NCI-H748 (cell line): Measurements from ENCODE around the gene ADGRG3.

Experiments used
- DNase-seq: peaks from one replicate; lab custom pipeline; 2025; ENCODE audit not compliant: unreplicated experiment; lab: John Stamatoyannopoulos, UW

The ADGRG3 gene, protein sequence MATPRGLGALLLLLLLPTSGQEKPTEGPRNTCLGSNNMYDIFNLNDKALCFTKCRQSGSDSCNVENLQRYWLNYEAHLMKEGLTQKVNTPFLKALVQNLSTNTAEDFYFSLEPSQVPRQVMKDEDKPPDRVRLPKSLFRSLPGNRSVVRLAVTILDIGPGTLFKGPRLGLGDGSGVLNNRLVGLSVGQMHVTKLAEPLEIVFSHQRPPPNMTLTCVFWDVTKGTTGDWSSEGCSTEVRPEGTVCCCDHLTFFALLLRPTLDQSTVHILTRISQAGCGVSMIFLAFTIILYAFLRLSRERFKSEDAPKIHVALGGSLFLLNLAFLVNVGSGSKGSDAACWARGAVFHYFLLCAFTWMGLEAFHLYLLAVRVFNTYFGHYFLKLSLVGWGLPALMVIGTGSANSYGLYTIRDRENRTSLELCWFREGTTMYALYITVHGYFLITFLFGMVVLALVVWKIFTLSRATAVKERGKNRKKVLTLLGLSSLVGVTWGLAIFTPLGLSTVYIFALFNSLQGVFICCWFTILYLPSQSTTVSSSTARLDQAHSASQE

DNA sequence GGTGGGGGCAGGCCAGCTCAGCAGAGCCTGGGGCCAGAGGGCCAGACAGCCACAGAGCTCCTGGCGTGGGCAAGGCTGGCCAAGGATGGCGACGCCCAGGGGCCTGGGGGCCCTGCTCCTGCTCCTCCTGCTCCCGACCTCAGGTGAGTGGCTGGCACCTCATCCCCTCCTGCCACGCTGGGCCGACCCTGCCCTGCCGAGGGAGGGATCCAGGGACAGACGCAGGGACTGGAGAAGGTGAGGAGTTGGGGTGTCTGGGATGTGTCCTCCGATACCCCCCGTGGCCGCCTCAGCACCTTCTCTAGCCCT is at the start of gene ADGRG3:
TSS of gene ADGRG3 (plus strand) at position 44 of the 309 bp plus-strand sequence. CDS start at position 86, 42 bp downstream.
- DNase-seq = no peak

DNA sequence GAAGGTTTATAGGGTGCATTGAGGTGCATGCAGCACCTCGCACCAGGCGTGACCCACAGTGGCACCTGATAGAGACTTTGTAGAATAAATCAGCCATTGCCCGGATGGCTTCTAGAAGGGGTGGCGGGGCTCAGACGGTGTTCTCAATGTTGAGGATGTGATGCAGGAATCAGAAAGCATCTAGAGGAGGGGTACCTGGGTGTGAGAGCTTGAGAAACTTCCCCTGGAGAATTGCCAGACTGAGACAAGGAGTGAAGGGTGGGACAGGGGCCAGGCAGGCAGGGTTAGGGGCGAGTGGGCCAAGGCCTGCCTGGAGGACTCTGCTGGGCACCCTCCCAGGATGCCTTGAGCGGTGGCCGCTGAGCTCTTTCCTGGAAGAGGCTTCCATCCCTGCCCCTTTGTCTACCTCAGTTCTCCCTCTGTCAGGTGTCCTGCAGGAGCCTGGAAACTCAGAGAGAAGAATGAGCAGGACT is 48.9 kb upstream of the ADGRG3 start:
- no peak for DNase-seq

DNA sequence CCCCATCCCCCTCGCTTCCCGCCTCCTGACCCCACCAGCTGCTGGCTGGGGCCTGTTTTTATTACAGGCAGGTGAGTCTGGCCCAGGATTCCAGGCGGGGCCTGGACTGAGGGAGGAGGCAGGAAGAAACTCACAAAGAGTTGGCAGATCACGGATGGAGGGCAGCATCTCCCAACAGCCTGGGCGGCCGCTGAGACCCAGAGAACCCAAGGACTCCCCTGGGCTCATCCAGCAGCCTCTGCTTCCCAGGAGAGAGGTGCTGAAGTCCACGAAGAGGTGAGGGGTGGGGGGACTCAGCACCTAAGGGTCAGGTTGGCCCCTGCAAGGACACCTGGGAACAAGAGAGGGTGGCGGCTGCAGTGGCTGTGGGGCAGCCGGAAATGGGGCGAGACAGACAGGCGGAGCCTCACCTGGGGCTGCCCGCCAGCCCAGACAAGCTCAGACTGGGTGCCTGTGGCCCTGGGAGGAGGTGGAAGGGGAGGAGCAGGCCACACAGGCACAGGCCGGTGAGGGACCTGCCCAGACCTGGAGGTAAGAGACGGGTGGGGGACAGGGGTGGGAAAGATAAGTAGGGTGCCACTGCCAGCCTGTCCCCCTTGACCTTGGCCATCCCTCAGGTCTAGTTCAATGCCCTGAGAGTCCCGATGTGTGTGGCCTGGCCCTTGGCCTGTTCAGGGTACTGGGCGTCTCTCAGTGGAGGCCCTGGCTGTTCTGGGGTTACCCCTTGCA is 48.3 kb upstream of the ADGRG3 start:
- DNase-seq = peak; percentile 63

DNA sequence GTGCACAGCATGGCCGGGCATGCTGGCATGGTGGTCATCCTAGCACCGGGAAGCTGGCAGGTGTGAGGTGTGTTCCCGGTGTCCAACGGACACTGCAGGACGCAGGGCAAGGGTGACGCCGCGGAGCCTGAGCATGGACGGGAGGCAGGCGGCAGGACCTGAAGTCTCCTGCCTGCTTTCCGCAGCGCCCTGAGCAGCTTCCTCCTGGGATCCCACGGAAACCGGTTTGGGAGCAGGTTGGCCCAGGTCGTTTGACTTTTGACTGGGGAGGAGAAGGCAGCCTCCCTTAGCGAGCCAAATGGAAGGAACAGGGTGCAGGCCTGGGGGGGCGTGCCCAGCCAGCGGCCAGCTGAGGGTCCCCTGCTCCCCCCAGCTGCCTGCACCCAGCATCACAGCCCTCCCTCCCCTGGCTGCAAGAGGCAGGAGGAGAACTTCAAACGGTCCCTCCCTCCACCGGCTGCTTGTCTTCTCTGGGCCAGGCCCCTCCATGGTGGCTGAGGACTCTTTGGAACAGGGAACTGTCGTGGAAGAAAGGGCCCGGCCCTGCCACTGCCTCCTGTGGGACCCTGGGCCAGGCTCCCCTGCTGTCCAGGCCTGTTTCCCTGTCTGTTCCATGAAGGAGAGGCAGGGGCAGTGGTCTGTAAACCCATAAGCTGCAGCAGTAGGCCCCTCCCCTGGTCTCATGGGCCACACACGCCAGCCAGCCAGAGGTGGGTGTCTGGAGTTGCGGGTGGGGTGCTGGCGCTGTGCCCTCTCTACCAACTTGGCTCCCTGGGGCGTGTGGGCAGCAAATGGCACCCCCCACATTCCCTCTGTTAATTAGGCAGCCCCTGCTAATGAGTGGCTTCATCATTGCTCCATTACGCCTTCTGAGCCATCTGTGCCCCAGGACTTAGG is 47.5 kb upstream of the ADGRG3 start:
- no peak for DNase-seq

DNA sequence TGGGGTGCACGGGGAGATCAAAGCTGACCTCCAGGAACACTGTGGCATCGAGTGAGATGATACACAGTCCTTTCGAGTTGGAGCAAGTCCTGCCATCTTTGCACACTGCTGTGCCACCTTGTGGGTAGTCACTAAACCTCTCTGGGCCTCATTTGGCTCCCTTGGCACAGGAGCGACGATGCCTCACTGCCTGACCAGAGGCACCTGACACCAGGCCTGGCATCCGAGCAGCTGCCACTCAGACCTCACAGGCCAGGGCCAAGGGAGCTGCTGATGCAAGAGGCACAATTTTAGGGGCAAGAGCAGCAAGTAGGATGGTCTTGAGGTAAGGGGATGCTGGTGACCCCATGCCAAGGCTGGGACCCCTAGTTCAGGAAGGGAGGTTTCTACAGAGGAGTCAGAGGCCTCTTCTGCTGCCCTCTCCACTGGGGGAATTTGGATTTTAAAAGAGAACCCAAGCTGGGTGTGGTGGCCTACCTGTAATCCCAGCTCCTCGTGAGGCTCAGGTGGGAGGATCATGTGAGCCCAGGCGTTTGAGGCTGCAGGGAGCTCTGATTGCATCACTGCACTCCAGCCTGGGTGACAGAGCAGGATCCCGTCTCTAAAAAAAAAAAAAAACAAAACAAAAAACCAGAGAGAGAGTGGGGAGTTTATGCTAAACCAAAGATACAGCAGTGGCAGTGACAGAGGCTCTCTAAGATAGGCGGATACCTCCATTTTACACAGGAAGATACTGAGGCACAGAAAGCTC is 46.4 kb upstream of the ADGRG3 start:
- no peak for DNase-seq

DNA sequence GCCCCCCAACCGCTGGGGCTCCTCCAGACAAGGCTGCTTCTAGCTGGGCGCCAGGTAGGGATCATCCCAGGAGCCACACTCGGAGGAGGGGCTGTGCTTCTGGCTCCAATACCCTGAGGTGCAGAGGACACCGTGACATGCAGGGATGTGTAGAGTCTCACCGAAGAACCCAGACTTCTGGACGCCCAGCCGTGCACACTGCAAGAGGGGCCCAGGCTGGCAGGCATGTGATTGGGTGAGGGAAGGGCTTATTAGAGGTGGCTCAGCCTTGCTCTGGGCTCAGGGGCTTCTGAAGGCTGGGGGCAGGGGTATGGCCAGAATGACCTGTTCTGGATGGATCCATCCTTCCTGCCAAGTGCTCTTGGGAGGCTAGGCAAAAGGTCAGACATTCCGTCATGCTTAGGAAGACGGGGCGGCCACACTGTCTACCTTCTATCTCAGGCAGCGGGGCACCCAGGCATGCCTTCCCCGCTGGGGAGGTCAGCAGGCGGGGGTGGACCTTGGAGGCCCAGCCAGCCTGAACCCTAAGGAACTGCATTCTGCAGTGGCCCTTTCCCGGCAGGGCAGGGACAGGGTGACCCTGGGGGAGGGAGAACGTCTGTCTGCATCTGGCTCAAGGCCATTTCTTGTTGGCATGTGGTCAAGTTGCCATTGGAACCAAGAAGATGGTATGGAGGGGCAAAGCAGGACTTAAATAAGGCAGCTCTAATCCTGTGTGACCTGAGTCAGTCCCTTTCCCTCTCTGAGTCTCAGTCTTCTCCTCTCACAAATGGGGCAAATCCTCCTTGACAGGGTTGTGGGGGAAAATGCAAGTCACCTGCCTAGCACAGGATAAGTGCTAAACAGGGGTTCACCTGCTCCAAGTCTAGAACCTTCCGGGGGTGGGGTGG is 45.5 kb upstream of the ADGRG3 start:
- no peak for DNase-seq

DNA sequence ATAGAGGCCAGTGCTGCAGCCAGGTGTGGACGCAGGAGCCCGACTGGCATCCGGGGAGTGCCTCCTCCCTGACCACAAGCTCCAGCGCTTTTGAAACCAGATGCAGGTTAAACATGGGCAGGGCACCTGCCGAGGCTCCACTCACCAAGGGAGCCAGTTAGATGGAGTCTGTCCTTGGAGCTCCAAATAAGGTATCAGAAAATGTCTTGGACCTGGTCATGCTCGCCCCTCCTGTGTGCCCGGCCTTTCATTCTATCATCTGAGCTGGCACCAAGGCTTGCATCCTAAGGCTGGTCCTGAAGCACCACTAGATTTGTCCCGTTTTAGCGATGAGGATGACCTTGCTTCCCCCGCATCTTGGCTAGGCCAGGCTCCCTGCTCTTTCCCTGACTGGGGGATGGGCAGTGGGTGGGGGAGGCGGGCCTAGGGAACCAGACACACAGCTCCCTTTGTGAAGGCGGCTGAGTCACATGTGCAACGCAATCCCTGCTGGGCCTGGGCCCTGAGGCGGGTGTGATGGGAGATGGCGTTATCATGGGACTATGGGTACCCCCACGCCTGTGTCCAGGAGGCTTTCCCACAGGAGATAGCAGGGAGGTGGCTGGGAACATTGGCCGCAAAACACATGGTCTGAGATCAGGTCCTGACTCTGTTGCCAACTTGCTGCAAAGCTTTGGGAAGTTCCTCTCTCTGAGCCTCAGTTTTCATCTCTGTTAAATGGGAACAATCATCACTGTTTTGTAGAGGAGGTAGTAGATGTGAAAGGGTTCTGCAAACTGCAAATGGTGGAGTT is 44.7 kb upstream of the ADGRG3 start:
- DNase-seq = no peak

DNA sequence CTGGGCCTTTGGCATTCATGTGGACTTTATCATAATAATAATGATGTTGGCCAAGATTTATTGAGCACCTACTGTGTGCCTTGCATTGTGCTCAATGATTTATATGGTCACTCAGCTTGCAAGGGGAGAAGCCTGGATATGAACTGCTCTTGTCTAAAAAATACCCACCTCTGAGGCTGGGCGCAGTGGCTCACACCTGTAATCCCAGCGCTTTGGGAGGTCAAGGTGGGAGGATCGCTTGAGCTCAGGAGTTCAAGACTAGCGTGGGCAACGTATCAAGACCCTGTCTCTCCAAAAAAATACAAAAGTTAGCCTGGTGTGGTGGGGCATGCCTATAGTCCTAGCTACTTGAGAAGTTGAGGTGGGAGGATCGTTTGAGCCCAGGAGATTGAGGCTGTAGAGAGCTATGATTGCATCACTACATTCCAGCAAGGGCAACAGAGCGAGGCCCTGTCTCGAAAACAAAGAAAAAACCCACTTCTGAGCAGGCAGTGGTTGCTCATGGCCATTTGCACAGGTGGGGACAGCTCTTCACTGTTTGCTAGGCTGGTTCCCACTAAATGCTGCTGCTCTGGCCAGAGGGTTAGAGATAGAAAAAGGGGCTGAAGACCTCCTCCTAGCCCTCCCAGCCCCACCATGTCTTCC is 43.9 kb upstream of the ADGRG3 start:
- no peak for DNase-seq

DNA sequence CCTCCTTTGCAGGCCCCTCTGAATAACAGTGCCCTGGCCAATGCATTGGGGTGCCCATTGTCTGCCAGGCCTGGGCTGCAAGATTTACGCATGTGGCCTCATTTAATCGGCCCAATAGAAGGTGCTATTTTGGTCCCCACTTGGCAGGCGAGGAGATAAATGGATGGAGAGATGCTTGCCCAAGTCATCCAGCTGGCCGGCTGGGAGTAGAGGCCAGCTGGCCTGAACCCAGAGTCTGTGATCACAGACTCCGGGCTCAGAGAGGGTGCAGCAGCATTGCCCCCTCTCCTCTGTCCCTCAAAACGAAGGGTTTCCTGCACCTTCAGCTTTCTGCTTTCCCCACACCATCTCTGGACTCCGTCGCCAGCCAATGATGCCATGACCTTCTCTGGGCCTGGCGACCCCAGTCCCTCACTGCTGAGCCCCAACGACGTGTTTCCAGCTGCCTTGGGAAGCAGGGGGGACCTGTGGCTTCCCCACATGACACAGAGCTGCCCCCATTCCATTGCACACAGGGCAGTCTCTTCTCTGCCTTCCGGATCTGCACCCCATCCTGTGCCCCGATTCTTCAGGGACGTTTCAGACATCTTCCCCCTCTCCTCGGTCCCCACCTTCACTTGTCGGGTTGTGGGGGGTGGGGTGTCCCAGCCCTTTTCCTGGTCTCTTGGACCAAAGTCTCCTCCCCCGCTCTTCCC is 43.2 kb upstream of the ADGRG3 start:
- no peak for DNase-seq

DNA sequence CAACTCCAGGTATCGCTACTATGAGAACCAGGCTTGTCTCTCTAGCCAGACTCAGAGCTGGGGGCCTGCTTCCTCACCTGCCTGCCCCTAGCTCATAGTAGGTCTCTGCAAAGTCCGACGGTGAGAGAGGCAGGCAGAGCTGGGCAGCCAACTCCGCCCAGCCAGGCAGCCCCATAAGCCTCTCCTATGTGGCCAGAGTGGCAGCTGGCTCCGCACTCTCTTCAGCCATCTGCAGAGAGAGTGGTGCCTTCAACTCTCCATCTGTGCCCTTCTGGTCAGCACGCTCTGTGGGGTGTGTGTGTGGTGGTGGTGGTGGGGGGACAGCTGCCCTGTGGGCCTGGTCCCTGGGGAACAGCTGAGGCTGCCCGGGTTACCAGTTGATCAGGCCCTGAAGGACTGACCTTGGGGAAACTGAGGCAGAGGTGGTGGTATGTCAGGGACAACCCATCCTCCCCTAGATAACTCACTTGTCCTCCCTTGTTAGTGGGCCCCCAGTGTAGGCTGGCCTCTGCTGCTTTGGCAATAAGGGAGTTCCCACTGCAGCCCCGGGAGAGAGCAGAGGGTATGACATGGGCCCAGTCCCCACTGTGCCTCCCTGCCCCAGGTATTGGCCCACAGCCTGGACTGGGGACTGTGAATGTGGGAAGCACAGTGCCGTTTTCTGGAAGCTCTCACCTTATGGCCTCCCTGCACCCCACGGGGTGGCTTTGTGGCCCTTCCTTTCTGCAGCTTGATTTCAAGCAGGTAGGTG is 41.5 kb upstream of the ADGRG3 start:
- DNase-seq = no peak

DNA sequence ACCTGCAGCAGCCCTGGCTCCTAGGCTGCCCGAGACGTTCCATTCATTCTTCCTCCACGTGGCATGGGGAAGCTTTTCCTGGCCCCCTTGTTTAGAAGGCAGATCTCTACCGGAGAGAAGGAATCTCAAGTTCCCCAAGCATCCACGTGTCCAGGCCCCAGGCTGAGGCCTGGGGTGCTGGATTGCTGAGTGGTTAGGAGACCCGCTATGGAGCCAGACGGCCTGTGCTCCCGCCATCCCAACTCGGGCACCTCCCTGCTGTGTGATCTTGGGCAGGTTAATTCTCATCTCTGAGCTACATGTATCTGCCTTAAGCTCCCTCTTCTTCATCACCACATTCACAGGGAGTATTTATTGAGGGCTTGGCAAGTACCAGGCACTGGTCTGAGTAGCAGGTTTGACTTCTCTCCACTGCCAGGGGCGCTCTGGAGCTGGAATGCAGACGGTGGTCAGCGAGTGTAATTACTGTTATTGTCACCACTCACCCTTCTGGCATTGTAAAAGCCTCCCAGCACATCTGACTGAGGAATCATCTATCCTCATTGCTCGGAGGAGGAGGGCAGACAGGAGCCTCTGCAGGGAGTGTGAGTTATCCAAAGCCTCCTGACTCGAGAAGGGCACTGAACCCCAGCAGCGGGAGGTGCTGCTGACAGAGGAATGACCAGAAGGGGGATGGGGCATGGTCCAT is 40.8 kb upstream of the ADGRG3 start:
- peak; percentile 5 for DNase-seq

DNA sequence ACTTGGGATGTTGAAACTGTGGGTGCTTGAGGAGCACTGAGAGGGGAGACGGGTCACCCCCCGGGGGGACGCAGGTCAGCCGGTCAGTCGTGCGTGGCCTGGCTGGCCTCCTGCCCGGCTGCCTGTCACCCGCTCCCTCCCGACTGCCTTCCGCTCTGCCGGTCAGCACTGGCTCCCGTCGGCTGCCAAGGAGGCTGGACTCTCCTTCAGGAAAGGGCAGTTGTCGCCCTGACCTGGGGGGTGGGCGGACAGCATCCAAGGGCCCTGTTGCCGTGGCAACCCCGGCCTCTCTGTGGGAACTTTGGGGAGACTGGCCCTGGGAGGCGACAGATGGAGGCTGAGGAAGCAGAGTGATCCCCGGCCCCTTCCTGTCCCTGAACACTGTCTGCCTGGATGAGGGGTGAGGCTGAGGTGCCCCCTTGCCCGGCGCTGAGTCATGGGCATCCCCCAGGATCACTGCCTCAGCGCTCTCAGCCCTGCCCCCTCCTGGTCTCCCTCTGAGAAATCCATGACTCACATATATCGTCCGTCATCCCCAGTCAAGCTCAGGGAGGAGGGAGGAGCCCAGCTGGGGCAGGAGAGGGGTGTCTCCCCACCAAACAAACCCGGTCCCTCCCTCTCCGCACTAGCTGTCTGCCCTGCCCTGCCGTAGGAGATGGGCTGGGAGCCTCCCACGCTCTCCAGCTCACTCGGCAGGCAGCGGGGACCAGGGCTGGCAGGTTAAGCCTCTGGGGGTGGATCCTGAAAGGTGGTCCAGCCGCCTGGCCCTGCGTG is 39.9 kb upstream of the ADGRG3 start, which contains the start of gene ADGRG1:
TSS of gene ADGRG1 (plus strand) at position 623 of the 774 bp plus-strand sequence. CDS start 21,658 bp downstream, outside the sequence.
- no peak for DNase-seq

DNA sequence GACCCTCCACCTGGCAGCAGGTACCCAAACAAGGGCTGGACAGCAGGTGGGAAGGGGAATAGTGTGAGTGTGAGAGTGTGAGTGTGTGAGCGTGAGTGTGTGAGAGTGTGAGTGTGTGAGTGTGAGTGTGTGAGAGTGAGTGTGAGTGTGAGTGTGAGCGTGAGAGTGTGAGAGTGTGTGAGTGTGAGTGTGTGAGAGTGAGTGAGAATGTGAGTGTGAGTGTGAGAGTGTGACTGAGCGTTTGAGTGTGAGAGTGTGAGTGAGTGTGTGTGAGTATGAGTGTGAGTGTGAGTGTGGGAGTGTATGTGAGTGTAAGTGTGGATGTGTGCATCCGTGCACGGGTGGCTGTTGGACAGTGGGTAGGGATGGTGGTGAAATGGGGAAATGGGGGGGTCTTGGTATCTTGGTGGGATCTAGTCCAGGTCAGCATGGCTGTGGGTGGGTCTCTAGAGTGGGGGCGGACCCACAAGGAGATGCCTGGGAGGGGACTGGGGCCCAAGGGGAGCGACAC is 39.3 kb upstream of the ADGRG3 start:
- no peak for DNase-seq

DNA sequence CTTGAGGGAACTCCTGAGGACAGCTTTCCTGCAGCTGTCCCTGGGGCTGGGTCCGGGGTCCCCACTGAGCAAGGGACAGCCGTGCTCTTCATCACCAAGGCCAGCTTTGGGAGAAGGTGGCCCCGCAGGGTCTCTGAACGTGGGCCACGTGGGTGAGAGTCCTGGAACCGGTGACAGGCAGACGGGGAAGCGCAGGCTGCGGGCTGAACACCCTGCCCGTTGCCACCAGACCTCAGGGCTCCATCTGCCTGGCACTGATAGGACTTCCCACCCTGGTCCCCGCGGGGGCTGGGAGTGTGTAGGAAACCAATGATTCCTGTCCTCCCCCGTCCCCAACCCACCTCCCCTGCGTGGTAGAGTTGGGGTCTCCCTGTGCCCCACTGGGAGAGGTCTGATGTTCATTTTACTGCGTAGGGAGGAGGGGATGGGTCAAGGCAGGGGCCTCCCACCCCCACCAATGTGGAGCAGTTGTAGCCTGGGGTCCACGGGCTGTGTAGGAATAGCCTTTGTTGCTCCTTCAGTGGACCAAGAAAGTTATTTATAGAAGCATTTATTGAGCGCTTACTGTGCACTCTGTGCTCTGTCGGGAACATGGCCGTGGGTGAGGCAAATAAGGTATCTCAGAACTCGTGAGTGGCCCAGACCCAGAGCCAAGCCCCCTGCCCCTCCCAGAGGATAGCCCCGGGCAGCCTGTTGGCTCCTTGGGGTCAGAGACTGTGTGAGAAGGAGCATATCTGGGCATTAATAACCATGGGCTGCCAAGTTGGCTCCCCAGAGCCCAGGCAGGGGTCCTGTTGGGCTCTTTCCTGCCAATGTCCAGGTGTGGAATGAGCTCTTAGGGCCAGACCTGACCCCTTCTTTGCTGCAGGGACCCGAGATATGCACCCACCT is 38.3 kb upstream of the ADGRG3 start:
- no peak for DNase-seq
